RPMI8226 (cell line): Measurements from ENCODE around the gene GALNT15.

ENCODE experiments used
- DNase-seq: peaks from one replicate; pipeline ENCODE4 v3.0.0-alpha.2; 2015

The GALNT15 gene

DNA sequence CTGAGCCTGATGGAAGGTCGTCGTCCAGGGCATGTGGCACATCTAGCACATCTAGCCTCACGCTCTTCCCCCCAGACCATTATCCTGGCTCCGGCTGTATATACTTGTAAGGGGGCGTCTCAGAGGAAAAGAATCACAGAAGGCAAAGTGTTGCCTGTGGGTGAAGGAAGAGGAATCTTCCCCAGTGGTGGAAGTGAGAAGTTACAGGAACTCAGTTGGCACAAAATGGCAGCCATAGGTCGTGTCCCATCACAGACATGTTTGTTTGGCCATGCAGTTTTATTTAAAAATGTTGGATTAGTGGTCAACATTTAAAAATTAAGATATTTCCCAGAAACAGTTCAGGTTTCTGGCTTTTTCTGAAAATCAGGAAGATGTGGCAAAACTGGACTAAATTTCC is 13.6 kb downstream of the GALNT15 start:
- DNase-seq = no peak

DNA sequence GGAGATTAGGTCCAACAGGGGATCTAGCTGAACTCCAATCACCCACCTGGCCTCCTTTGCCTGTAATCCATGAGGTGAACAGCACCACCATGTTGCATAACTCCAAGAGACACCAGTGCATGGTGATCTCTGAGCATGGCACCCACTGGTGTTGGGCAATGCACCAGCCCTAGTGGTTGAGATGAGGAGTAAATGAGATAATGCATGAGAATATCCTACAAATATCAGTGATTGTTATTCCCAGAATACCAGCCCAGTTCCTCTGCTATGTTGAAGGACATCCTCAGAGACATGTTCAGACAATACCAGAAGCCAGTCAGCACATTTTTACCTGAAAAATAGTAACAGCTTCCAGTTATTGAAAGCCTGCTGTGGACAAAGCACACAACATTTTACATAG is 14.7 kb downstream of the GALNT15 start:
- no peak for DNase-seq

DNA sequence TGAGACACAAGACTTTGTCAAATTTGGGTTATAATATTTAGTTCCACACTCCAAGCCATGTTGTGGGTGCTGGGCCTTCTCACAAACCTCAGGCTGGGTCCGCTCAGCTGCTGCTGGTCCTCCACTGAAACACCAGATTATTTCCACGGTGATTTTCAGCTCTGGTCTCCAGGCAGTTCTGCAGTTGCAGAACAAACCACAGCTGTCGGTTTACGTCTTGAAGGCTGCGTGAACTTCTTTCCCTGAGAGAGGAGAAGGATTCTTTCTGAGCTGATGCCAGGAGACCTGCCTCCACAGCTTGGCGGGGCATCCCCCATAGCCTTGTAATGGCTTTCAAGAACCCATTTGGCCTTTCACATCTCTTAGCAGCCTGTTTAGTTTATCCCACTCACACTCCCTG is 16.2 kb downstream of the GALNT15 start:
- DNase-seq = no peak

DNA sequence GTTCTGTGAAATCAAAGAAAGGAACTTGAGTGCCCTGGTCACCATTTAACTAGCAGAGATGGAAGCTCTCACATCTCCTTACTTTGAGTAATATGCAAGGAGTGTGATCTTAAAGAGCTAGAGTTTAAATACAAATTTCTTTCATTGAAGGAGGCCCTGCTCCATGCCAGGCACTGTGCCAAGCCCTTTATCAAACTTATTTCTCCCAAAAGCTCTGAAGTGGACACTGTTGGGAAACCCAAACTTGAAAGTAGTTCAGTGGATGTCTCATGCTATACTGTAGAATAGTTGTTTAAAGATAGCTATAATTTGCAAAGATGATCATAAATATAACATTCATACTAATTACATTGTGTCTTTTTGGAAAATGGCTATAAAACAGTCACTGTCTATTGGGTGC is 17.1 kb downstream of the GALNT15 start:
- DNase-seq = no peak

DNA sequence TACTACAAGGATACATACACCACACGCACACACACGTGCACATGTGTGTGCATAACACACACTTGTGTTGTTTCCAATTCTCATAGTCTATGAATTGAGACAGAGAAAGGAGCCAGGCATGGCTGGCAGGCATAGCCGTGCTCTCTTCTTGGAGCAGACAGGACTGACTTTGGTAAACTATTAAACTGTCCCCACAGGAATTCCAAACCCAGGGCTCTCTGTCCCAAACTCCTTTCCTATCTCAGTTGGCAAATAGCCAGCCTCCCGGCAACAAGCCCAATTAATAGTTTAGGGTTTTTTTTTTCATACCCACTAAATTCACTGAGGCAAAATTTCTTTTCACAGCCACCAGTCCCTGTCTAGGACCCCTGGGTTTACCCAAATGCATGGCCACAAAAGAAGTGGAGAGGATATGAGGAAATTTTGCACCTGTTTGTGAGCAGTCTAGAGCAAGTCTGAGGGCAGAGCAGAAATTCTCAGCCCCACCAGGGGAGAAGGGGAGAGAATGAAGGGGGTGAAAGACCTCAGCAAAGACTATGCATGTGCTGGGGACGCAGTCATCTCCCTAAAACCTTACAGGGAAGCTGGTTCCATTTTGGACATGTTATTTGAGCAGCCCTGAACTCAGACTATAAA is 17.8 kb downstream of the GALNT15 start:
- DNase-seq = no peak

DNA sequence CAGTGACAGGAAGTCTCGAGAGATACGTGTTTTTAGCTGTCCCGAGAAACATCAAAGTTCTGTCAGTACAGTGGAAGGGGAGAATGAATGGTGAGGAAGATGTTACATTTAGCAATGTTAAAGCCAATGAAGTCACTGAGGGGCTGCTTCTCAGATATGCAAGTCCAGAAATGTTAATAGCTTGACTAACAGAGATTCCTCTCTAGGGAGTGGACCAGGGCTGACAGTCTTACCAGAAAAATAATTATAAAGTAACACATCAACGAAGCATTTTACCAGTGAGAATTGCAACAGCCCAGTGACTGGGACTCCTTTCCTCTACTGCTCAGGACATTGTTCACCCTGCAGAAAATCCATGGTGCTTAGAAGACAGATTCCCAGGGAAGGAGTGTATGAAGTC is 23.9 kb downstream of the GALNT15 start:
- DNase-seq = no peak

DNA sequence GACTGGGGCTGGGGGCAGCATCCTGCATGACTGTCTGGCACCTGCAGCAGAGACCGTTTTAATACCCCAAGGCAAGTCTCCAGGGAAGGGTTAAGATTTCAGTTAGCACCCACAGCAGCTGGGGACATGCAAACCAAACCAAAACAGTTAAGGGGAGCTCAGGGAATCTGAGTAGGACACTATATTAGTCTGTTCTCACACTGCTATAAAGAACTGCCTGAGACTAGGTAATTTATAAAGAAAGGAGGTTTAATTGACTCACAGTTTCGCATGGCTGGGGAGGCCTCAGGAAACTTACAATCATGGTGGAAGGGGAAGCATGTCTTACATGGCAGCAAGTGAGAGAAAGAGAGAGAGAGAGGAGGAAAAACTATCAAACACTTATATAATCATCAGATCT is 25.3 kb downstream of the GALNT15 start:
- no peak for DNase-seq

DNA sequence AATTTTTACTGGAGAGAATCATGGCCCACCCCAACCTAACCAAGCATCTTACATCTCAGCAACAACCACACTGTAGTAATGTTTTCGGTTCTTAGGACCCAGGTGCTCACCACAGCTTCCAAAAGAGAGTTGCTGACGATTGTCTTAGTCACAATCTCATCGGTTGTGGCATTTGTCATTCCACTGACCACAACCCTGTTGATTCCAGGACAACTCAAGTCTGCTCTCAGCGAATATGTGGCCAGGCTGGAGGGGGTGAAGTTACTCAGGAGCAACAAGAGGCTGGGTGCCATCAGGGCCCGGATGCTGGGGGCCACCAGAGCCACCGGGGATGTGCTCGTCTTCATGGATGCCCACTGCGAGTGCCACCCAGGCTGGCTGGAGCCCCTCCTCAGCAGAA is 25.9 kb downstream of the GALNT15 start:
- DNase-seq = peak; percentile 75

DNA sequence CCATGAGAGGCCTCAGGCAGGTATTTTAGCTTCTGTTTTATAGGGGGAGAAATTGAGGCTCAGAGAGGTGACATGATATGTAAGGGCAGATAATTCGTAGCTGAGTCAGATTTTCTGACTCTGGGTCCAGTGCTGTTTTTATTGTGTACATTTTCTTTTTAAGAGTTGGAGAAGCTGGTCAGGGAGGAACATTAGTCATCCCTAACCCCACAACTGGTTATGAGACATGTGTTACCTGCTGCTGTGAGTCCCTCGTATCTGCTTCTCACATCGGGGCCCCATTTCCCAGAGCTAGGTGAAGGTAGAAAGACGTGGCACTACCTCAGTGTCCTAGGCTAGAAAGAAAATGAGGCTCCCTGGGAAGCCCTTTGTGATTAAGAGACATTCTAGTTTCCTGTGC is 28.6 kb downstream of the GALNT15 start:
- DNase-seq = no peak

DNA sequence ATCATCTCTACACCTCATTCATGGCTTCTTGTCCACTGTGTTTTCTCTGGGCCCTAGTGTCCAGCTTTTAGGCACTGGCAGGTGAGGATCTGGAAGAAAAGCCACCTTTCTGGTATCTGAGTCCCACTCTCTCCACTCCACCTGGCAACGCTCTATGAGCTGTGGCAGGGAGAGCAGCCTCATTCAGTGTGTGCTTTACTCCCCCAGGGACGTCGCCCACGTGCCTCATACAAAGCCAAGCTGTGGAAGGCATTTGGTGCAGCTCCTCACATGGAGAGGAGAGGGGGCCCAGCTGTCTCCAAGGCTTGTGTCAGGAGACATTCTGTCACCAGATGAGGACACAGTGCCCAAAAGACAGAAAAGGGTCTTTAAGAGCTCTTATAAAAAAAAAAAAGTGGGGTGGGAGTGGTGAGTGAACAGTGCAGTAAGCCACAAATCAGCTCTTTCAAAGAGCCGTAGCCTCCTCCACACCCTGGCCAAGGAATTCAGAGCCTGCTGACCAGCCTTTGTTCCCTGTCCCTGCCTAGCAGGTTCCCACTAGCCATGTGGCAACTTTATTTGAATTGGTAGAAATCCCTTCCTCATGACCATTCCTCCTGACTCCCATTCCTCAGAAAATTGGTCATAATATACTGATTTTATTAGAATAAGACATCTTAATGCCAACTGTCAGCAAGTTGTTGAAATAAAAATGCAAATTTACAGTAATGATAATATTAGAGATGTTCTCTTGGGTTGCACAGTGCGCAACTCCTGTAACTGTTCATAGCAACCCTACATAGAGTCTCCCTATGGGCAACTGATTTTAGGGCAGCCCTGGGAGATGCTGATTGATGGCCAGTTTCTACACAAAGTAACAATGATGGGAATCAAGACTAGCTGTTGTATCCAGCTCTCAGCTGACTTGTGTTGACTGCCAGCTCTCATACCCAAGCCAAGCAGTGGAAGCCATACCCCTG is 29.5 kb downstream of the GALNT15 start:
- DNase-seq = no peak

DNA sequence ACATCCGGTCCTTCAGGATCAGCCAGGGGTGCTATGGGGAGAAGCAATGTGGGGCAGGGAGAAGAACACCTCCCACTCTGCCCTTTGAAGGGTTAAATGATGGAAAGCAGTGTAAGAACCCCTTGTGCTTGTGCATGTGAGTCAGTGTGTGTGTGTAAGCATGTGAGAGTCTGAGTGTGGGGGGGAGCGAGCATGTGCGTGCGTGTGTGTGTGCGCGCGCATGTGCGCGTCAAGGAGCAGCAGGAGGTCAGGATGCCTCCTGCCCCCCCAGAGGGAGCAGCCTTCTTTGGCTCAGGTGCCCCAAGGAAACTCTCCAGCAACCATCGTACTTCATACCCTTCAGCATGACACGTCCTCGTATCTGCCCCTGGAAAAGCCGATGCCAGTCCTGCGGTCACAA is 30.3 kb downstream of the GALNT15 start:
- no peak for DNase-seq

DNA sequence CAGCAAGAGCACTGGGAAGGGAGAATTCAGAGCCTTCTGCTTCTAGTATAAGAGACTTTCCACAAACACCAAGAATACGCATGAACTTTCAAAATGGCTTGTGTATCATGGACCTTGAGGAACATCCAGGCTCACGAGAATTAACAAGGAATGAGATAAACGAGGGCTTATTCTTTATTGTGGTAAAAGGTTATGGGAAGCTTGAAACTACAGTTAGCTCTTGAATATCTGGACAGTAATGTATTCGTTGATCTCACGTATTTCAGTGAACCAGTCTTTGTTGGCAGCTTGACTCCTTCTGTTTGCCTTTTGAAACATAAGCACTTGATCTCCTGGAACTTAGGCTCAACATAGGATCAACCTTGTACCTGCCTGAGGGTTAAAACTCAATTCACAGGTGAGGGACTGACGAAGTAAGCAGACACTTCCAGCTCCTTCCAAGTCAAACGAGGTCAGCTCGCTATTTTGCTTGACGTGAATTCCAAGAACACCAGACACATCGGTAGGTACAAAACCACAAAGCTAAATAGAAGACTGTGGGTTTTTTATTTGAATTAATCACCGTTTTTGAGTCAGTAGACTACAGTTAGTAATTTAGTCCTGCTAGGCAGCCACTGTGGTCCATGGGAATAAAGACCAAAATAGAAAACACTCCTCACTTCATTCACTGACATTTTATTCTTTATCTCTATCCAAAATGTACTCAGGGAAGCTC is 30.8 kb downstream of the GALNT15 start:
- no peak for DNase-seq

DNA sequence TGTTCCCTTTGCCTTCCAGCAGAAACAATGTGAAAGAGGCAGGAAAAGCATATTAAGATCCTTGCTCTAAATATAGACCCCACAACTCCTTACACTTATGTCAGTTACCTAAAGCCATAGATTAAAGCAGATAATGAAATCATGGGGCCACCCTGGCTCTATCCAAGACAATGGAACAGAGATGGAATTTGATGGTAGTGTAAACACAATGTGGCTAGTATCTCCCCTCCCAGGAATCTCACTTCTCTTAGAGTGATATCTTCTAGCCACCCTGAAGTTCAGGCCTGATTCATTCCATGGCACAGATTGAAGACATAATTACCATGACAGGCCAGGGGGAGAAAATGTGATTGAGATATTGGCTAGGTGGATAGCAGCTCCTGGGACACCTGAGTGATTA is 32.6 kb downstream of the GALNT15 start:
- no peak for DNase-seq

DNA sequence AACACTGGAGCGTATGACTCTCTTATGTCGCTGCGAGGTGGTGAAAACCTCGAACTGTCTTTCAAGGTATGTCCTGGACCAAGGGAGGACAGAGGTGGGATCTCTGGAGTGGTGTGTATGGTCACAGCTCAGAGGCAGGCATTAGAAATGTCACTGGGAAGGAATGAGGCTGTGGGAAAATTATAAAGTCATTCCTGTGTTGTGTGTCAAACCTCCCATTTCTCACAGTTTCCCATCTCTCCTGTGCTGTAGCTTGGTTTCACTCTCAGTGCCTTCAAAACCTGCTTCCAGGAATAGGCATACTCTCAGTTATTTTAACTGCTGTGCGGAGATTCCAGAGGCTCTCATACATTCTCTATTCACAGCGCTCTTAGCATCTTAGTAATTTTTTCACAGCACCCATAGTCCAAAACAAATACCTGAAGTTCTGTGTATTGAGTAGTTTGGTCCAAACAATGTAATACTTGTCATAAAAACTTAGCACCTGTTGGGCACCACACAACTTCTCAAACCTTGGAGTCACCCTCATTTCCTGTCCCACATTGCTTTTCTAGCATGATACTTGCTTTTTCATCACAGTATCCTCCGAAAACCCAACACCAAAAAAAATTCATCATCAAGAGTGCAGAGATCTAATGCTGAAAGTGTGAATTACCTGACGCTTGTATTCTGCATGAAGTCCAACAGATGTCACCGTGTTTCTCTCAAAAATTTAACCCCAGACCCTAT is 36.9 kb downstream of the GALNT15 start:
- no peak for DNase-seq

DNA sequence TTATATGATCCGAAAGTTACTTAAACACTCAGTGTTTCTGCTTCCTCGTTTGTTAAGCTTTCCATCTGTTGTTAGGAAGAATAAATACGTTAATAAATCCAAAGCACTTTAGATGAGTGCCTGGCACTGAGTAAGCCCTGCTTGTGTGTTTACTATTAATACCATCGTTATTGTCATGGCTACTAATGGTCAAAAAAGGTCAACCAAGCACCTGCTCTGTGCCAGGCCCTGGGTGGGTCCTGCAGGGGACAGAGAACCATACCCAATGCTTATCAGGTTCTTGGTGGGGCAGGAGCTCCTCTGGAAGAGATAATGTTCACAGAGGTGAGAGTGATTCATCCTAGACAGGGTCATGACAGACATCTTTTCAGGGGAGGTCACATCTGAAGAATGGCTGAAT is 39.9 kb downstream of the GALNT15 start:
- no peak for DNase-seq

DNA sequence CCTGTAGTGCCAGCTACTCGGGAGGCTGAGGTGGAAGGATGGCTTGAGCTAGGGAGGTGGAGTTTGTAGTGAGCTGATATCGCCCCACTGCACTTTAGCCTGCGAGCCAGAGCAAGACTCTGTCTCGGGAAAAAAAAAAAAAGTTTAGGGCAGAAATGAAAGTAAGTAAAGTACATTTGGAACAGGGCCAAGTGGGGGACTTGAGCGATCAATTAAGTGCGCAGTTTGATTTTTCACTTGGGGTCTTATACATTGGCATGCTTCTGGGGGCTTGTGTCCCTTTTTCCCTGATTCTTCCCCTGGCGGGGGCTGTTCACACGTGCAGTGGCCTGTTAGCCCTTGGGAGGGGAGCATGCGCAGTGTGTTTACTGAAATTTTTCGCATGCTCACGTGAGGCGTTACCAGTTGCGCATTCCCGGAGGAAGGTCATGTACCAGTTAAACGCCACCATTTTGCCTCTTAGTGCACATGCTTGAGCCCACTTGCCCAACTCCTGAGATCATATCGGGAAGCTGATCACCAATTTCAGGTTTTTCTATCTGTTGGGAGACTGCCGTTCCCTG is 42.0 kb downstream of the GALNT15 start:
- no peak for DNase-seq

DNA sequence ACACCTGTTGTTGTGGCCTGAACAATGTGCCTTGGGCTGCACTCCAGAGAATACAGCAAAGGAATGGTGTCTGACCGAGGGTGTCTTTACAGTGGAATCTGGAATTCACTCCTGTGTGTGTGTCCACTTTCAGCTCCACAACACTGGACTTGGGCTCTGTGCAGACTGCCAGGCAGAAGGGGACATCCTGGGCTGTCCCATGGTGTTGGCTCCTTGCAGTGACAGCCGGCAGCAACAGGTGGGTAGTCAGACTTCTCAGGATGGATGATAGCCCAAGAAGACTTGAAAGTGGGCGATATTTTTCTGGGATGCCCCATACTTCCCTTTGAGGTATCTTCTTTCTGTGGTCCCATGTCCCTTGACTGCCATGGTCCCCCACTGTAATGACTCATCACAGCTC is 45.3 kb downstream of the GALNT15 start:
- DNase-seq = no peak

DNA sequence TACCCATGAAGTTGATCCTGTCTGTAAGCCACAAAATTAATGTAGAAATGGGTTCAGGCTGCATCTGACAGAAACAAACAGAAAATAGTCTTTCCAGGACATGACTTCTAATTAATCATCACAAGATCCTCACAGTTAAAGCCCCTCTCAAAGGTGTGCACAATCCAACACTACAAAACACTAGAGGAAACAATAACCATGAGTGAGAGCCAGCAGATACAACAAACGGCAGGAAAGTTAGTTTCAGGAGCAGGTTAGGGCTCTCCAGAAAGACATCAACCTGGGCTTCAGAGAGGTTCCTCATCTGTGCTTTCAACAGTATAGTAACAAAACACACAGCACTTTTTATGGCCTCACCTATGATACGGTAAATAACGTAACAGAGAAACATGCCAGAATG is 47.5 kb downstream of the GALNT15 start:
- DNase-seq = no peak

DNA sequence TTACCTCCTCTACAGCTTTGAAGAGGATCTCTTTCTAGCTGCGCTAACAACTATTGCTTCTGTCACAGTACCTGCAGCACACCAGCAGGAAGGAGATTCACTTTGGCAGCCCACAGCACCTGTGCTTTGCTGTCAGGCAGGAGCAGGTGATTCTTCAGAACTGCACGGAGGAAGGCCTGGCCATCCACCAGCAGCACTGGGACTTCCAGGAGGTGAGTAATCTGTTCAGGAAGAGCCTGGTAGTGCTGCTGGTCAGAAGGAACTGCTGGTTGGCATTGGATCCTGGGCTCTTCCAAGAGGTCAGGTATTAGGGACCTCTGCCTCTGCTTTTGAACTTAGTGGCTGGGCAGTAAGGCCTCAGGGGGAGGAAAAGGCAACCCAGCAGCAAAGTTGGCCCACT is 48.1 kb downstream of the GALNT15 start:
- DNase-seq = no peak

DNA sequence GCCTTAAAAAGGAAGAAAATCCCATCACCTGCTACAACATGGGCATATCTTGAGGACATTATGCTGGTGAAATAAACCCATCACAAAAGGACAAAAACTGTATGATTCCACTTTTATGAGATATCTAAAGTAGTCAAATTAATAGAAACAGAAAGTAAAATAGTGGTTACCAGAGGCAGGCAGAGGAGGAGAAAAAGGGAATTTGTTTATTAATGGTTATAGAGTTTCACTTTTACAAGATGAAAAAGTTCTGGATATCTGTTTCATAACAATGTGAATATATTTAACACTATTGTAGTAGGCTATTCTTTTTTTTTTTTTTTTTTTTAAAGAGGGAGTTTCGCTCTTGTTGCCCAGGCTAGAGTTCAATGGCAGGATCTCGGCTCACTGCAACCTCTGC is 49.8 kb downstream of the GALNT15 start:
- no peak for DNase-seq

DNA sequence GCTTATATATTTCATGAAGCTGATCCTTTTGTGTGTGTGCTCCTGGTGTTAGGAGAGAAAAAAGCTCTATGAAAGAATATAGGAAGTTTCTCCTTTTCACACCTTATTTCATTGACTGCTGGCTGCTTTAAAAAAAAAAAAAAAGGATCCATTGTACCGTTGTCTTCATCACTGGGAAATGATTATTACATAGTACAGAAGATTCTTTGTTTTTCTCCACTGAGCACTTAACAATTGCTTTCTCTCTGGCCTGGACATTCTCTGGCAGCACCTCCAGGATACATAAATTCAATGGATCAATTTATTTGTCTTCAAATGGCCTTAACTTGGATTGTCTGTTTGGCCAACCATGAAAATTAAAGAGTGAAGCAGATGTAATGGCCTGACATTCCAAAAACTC is 53.1 kb downstream of the GALNT15 start:
- no peak for DNase-seq

DNA sequence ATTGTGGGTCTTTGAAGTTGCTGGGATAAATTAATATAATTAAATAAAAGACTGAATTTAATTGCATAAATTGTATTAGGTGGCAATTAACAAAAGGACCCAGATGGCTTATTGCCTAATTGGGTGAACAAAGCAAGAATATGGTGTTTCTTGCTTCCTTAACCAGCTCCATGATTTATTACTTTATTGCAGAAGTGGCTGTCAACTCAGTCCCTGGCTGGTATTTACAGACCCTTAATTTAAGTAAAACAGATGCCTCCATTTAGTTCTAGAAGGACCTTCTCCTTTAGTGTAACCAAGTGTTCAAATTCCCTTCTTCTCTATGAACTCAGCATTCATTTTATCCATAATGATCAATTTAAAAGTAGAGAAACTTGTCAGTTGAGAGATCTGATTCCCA is 55.2 kb downstream of the GALNT15 start:
- DNase-seq = no peak

DNA sequence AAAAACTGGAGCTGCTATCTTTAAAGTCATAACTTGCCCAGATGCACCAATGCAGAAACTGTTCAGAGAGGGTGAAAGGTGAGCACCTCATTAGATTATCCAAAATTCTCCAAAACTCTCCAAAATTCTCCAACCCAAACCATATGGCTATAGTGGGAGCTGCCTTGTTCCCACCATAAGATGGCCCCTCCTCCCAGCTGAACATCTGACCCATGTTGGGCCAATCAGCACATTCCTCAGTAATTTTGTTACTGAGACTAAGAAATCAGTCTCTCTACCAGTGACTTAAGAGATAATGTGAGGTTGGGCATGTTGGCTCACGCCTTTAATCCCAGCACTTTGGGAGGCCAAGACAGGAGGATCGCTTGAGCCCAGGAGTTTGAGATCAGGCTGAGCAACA is 57.5 kb downstream of the GALNT15 start:
- DNase-seq = no peak
